T47D (cell line): ENCODE results near the gene PLXNA1.

Source experiments
- DNase-seq, 2 experiments: peaks; one replicate each; pipeline versions ENCODE4 v3.0.0 to v3.0.0-alpha.2; 2011 to 2012; ENCODE audit warnings: low read depth in 1 of 2, low spot score in 1 of 2
- JUND ChIP-seq: IDR thresholded peaks from 2 replicates; pipeline ENCODE4 v1.6.1; 2012; ENCODE audit warnings: low read depth
- in situ Hi-C: cut with HindIII; loops from 2 replicates; pipeline ENCODE4 v1.10.0; 2016; ENCODE audit warnings: low sequenced_read_pairs, low pct_unique_long_range_greater_than_20kb

Gene PLXNA1

DNA sequence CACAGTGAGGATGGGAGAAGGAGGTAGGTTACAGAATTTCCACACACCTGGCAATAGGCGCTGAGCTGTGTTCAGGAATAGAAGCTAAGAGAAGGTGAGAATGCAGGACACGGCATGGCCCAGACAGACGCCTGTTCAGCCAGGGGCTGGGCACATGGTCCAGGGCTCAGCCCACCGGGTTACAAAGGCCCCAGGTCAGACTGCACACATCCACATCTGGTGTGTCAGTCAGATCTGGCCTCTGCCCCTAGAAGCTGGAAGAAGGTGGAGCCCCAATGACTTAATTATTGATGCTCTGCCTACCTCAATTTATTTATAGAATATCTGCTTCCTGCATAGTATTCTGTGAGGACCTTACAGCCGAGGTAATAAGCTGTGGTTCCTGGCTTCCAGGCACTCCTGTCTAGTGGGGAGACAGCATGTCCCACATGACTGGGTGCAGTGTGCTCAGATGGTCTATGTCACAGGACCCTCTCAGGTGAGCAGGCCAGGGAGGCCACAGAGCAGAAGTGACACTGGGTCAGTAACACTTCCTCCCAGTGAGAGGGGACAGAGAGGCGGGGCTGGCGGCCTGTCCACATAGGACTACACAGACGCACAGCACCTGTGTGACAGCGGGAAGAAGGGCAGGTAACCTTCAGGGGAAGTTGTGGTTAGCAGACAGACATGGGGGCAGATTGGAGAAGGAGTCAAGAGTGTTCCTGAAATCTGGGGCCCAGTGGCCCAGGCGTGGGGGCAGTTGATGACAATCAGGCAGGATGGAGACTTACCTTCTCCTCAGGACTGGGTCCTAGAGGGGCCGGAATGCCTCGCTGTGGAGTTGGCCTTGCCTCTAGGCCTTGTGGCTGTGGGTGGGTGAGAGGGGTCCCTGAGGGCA lies 38.6 kb upstream of the PLXNA1 start:
- no peak for DNase-seq
- in situ Hi-C loops = no loop called here
- TF ChIP-seq JUND = no peak

DNA sequence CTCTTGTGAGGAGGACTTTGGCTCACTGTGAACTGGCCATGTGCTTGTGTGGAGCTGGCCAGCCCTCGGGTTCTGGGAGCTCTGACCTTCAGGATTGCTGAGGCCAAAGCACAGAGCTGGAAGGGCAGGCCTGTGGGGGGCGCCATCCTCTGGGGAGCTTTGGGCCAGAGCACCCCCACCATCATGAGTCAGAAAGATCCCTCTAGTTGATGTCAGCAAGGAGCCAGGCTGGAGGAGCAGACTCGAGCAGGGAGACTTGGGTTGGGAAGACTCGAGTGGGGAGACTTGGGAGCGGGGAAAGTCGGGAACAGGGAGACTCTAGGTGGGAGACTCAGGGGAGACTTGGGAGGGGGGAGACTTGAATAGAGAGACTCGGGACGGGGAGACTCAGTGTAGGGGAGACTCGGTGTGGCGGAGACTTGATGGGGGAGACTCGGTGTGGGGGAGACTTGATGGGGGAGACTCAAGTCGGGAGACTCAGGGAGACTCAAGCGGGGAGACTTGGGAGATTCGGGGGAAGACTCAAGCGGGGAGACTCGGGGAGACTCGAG lies 37.7 kb upstream of the PLXNA1 start:
- TF ChIP-seq JUND = no peak
- DNase-seq = no peak
- in situ Hi-C loops = no loop called here

DNA sequence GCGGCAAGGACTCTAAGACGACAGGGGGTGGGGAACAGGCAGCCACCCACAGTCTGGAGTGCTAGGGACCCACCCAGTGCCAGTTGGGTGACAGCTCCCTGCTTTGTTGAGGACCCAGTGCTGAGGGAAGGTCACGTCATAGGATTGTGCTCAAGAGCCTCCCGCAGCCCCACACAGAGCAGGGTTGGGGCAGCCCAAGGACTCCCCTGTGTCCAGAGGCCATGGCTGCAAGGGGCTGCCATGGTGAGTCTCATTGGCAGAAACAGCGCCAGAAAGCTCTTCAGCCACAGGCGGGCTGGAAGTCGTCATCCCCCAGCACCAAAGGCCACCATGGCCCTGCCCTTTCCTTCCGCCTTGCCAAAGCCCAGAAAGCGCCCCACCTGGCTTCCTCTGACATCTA lies 37.0 kb upstream of the PLXNA1 start:
- in situ Hi-C loops = no loop called here
- no peak for DNase-seq
- no peak for TF ChIP-seq JUND

DNA sequence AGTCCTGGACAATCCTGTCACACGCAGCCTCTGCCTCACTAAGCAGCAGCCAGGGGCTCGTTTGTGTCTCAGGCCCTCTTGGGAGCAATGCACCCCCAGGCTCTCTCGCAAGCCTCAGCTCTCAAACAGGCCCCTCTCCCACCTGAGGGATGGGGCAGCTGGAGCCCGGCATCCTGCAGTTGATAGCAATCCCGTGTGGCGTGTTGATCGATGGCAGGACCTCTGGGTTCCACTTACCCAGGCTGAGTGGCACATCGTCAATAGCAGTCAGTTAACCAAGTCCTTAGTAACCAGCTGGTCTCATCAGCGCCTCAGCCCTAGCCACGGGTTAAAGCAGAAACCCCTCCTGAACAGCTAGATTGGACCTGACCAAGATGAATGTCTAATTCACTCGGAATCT lies 36.5 kb upstream of the PLXNA1 start:
- no peak for TF ChIP-seq JUND
- DNase-seq = no peak
- in situ Hi-C loops = no loop called here

DNA sequence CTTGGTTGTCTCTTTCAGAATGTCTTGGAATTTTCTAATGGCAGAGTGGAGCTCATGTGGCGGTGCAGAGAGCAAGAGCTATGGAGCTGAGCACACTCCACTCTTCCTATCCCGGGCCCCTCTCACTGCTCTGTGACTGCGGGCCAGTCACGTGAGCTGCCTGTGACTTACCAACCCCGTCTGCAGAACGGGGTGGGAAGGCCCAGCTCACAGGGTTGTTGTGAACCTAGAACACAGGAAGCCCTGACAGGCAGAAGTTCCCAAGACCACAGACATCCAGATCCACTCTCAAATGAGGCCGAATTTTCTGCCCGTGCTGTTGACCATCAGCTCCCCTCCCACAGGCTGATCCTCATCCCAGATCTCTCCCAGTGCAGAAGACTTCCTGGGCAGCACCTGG lies 35.5 kb upstream of the PLXNA1 start:
- no peak for DNase-seq
- in situ Hi-C loops = no loop called here
- TF ChIP-seq JUND = no peak

DNA sequence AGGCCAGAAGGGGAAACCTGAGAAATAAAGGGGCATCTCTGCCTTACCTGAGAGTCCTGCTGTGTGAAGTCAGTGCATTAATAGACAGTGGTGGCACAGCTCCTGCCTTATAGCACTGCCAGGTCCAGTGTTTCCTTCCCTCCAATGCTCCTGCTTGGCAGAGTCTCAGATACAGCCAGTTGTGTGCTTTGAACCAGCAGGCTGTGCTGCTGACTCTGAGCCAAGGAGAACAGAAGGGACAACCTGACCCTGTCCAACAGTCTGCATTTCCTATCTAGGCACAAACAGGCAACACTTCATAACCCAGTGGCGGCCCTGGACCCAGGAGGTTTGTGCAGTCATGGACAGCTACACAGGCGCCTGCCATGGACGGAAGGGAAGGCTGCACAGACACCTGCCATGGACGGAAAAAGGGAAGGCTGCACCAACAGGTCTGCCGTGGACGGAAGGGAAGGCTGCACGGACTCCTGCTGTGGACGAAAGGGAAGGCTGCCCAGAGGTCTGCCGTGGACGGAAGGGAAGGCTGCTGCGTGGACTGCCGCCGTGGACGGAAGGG lies 33.9 kb upstream of the PLXNA1 start:
- in situ Hi-C loops = no loop called here
- TF ChIP-seq JUND = no peak
- no peak for DNase-seq

DNA sequence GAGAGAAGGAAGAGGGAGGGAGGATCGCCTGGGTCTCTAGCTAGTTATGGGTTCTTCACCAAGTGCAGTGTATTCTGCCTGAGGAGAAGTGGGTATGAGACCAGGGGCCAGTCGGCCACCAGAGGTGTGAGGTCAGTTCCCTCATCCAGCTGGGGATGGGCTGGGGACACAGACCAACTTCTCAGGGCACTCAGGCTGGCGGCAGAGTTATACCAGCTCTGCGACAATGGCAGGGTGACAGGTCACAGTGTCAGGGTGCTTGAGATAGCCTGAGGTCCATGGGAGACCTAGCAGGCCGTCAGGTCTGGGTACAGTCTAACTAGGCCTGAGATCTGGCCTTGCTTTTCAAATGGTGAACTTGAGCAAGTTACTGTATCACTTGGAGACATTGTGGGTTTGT lies 31.4 kb upstream of the PLXNA1 start:
- DNase-seq = no peak
- in situ Hi-C loops = no loop called here
- TF ChIP-seq JUND = no peak

DNA sequence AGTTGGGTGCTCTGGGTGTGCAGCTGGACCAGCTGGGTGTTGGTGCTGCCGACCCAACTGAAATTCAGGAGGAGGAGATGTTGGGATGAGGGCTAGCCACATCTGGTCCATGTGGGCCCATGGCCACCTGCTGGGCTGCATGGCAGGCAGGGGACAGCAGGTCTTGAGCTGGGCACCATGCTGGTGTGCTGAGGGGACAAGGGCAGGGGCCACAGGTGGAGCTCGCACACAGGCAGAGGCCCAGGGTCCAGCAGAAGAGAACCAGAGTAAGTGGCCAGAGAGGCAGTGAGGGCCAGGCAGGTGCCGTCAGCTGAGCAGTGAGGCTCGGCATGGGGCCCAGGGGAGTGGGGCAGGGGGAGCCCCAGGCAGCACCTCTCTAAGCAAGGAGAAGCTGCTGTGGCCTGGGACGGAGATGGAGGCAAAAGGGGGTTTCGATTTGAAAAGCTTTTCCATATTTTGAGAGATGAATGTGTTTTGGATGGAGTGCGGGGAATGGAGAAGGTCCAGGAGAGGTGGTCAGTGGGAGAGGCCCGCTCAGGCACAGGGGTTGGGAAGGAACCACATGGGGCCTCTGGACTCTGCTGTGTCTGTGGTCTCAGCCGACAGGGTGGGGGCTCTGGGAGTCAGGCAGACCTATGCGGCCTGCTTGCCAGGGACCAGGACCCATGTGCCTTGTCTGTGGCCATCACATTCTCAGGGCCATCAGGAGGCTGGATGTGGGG lies 30.5 kb upstream of the PLXNA1 start:
- TF ChIP-seq JUND = no peak
- in situ Hi-C loops = no loop called here
- no peak for DNase-seq

DNA sequence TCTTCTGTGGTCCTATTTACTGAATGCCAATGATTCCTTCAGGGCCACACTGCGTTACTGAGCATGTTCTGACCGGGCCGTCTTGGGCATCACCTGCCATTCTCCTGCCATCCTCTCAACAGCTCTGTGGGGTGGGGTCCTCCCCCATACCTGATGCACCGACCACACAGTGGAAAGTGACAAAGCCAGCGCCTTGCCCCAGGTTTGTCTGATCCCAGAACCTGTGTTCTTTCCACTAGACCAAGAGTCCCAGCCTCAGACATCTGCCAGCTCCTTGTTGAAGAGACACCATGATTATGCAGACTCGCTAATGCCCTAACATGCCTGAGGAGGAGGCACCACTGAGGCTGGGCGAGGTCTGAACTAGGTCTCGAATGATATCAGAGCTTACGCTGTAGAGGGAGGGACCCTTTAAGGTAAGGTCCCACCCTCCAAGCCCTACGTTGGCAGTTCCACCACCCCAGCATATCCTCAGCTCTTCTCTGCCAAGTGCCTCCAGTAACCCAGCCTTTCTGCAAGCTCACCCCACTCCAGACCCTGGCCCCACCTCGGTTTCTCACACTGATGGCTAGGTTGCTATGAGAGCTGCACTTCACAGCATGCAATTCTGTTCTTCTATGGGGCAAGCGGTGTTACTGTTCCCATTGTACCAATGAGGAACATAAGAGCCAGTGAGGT lies 29.8 kb upstream of the PLXNA1 start:
- no peak for TF ChIP-seq JUND
- in situ Hi-C loops = no loop called here
- DNase-seq = no peak

DNA sequence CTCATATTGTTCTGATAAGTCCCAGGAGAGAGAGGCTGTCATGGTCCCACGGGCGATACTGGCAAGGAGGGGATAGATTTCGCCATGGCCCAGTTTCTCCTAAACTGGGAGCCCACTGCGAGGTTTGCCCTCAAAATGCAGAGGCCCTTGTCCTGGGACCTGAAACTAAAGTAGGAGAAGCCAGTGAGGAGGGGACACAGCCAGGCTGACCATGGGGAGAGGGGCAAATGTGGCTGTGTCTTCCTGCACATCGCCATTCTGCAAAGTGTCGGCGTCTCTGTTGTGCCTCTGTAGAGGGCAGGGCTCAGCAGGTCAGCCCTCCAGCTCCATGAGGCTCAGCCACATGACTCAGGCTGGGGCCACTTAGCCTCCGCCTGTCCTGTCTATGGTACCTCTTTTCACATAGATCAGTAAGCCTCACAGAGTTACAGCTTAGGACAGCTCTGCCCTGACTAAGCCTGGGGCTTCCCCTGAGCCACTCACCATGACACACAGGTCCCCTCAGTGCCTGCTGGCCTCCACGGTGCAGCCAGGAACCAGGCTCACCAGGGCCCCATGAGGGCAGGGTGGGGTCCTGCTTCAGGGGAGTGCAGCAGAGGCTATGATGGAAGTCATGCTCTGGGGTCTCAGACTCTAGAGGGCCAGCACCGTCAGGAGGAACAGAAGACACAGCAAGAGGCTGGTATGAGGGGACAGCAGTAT lies 28.6 kb upstream of the PLXNA1 start:
- no peak for TF ChIP-seq JUND
- in situ Hi-C loops = no loop called here
- no peak for DNase-seq

DNA sequence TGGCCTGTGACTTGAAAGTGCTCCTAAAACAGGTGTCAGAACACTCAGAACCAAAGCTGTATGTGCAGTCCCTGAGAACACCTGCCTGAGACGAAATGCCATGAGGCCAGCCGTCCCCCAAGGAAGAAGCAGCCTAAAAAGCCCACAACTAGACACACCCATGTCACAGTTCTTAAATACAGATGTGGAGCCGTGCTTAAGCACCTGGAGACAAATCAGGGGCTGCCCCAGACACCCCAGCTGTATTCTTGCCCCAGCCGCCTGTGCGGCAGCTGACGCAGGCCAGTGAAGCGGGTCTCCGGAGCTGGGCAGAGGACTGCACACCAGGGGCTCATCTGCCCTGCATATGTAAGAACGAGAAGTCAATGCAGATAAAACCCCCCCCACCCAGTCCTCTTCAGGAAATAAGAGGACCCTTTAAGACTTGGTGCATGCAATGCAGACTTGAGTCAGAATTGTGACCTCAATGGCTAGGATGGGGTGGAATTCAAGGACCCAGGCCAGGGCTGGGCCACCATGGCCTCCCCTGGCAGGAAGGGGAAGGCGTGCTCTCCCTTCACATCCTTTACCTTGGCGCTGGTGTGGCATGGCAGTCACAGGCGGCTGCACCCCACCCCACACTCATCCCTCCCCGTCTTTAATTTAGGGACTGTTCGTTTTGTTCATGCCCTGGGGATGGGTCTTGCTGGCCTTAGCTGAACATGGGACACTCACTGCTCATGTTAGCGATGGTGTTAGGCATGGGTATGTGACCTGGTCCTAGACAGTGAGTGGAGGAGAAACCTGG lies 27.7 kb upstream of the PLXNA1 start:
- in situ Hi-C loops = no loop called here
- no peak for TF ChIP-seq JUND
- no peak for DNase-seq

DNA sequence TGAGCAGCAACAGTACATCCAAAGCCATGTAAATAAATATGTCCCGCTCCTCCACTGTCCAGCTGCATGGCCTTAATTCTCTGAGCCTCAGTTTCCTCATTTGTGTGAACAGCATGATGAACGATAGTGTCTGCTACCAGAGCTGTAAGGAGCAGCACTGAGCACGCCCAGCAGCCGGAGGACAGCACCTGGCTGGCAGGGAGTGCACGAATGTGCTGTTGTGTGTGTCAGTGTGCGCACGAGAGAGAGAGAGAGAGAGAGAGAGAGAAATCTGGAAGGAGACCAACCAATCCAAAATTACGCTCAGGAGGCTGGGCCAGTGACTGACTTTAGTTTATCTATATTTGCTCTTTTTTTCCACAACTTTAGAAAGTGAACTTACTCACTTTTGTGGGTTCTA lies 26.6 kb upstream of the PLXNA1 start:
- DNase-seq = no peak
- in situ Hi-C loops = no loop called here
- no peak for TF ChIP-seq JUND
